Endothelial cell of hepatic sinusoid (primary cell): Measurements from ENCODE around the gene IL1RAPL1.

Experiments
- in situ Hi-C: cut with HindIII; loops from 2 replicates; pipeline ENCODE4 v1.10.0; 2017; ENCODE audit warnings: low sequenced_read_pairs

The IL1RAPL1 gene

DNA sequence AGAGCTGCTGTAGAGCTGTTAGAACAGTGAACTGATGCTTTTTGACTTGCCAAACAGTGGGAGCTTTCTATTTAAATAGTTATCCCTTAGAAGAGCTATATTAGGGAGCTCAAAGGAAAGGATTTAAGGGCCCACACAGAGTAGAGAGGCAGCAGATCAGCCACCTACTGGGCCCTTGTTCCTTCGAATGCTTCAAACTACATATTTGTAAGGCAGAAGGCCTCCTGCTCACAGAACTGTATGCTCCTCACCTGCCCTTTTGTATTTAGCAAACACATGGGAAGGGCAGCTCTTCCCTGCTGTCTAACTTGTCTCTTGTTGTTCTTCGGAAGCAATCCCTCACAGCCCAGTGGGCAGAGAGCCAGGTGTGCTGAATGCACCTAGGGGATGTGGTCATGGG is 38.0 kb downstream of the IL1RAPL1 start:
- in situ Hi-C loops, result no loop called here

DNA sequence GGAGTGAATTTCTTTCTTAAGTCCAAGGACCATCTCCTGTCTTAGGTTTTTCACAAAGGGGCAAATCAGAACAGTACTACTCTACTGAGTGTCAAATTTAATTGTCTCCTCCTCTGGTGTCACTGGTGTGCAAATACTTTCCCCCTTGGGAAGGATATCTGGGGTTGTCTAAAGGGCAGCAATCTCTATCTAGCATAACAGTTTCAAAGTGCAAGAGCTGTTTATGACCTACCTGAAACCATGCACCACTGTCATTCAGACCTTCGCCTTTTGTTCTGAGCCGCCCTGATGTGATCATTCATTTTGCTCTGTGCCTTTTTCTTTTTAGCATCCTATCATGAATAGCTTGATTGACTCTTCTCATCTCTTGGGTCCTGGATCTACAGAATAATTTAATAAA is 39.3 kb downstream of the IL1RAPL1 start:
- in situ Hi-C loops, result no loop called here

DNA sequence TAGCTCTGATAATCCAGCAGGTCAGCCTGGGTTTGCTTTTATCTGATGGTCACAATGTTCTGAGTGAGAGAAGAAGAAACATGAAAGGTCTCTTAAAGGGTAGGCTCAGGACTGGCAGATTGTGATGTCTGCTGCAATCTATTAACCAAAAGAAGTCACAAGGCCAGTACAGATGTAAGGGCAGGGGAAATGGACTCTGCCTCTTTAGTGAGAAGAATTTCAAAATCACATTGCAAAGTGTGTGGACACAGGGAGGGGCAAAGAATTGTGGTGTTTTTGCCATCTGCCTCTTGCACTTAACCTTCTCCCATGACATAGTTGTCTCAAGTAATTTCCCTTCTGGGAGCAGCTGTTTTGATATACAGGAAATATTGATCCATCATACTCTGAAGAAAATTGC is 40.9 kb downstream of the IL1RAPL1 start:
- in situ Hi-C loops, result no loop called here

DNA sequence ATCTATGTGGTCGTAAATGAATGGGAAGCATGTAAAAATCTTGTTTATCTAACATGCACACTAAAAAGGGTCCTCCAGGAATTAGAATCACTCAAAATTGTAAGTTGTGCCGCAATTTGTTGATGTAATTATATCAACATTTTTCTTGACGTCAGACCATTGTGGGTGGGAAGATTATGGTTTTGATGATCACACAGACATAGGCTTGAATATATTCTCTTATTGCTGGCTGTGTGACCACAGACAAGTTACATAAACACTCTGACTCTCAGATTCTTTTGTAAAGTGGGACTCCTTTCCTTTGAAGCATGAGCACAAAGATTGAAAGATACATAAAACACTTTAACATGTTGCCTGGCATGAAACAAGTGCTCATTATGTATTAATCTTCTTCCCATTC is 51.5 kb downstream of the IL1RAPL1 start:
- in situ Hi-C loops, result no loop called here

DNA sequence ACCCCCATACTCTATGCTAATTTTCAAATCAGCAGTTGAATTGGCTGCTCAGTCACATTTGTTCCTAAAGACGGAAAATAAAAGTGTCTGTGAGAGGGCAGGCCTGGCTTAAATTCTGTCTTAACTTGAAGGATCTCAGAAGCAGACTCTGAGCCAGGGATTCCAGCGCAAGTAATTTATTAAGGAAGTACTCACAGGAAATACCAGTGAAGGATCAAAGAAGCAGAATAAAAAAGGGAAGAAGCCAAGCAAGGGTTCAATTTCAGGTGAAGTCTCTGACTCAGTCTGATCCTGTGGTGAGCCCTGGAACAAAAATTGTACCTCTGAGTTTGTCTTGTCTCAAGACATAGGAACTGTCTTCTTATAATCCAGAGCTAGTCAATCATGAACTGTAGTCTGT is 52.2 kb downstream of the IL1RAPL1 start:
- in situ Hi-C loops, result no loop called here

DNA sequence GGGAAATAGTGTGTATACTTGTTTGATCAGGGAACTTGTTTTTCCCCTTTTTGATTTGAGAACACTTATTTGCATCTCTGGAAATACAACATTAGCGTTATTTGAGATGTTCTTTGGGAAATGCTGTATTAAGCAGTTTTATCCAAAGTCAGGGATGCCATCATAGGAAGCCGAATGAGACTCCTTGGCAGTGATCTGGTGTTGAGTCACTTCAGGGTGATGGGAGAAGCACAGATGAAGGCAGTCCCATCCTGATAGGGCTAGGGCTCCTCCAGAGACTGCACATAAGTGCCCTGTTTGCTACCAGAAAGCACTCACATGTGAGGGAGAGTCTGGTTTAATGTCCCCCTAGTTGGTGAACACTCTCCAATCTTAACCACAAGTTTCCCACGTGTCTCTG is 62.3 kb downstream of the IL1RAPL1 start:
- in situ Hi-C loops, result no loop called here

DNA sequence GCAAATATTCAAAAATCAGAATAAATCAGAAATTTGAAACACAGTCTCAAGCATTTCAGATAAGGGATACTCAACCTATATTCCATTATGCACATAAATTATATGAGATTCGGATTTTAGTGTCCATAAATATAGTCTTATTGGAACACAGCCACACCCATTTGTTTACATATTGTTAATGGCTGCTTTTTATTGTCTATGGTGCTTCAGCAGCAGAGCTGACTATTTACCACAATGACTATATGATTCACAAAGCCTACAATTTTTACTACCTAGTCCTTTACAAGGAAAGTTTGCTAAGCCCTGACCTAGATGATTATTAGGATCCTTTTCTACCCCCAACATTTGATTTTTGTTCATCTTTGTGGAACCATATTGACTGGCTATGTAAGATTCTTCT is 63.9 kb downstream of the IL1RAPL1 start:
- in situ Hi-C loops, result no loop called here

DNA sequence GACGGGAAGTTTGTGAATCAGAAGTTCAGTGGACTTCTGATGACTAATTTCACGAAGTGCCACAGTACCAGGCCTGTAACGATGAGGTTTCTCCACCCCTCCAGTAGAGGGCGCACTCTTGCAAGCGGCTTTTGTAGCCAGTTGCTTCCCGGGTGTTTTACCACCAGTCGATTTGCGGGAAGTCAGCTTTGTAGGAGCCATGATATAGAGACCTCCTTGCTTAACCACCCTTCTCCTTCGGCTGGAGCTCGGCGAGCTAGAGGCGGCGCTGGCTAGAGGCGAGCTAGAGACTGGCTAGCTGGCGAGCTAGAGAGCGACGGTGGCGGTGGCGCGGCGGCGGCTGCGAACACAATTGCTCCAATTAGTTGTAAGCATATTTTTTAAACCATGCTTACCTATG is 72.0 kb downstream of the IL1RAPL1 start:
- in situ Hi-C loops, result no loop called here

DNA sequence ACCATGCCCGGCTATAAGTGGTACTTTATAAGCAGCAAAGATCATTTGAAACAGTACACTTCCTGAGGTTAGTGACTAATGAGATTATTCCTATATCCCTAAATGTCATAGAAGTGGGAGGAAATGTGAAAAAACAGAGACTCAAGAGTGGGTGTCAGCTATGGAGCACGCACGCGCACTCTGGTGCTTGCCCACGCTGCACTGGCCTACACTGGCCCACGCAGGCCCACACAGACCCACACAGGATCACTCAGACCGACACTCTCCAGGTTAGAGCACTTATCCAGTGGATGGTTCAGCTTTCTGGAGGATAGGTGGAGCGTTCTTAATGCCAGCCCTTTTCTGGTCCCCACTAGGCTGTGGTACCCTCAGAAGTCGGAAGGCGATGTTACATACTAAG is 78.5 kb downstream of the IL1RAPL1 start:
- in situ Hi-C loops, result no loop called here

DNA sequence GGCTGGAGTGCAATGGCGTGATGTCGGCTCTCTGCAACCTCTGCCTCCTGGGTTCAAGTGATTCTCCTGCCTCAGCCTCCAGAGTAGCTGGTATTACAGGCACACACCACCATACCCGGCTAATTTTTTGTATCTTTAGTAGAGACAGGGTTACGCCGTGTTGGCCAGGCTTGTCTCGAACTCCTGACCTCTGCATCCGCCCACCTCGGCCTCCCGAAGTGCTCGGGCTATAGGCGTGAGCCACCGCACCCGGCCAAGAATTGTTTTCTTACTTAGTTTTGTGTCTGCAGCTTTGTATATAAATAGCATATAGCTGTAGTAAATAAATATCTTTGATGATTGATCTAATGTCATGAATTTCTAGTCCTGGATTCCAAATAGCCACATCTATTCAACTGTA is 81.1 kb downstream of the IL1RAPL1 start:
- in situ Hi-C loops, result no loop called here

DNA sequence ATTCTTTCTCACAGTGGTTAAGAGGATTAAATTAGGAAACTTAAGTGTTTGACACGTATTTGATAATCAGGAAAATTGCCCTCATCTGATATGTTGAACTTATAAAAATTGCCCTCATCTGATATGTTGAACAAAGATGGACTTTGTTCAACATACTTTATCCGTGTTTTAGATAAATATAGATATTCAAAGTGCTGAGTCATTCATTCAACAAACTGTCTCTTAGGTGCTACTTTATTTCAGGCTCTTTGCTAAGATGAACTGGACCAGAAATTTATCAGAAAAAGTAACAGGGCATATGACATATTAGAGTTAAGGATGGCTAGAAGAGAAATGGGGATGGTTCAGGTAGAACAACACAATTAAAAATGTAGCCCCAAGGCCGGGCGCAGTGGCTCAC is 81.7 kb downstream of the IL1RAPL1 start:
- in situ Hi-C loops, result no loop called here

DNA sequence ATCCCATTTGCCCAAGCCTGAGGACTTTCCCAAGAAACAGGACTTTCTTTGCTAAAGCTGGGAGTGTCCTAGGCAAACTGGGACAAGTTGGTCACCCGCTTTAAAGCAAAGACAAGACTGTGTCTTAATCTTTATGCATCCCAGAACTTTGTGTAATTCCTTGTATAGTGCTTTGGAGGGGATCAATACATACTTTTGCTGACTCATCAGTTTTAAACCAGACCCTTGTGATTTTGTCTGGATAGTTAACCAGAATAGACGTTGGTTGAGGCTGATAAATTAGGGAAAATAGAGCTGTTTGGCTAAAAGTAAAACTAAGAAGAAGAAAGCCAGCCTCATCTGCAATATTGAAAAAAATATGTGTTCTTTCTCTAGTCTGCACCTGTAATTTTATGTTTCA is 82.8 kb downstream of the IL1RAPL1 start:
- in situ Hi-C loops, result no loop called here

DNA sequence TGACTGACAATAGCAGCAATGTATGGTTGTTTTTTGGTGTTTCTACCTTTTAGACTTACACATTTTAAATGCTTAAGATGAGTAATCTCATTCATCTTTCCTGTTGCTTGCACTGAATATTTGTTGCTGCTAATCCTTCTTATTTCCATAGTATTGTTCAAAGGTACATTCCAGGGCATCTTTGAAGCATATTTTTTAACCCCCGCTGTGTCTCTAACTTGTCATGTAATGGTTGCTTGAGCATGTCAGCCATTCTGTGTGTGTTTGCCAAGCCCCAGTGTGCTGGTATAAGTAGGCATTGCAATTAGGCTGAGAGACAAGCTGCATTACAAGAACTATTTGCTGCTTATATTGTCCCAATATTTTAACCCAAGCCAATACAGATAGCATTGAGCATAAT is 87.9 kb downstream of the IL1RAPL1 start:
- in situ Hi-C loops, result no loop called here

DNA sequence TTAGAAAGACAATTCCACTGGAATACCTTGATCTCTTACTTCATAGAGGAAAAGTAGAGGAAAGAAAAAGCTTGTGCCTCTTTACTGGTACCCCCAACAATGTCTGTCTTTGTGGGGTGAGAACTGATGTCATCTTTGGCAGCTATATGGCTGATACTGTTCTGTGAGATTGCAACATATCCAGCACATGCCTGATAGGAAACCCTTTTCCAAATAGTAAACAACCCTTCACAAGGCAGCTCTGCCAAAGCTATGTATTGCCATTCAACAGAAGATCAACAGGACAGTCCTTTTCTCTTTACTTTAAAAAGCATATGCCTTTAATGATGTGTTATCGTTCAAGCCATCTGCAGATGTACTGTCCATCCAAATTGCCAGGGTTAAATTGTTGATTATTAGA is 105.9 kb downstream of the IL1RAPL1 start:
- in situ Hi-C loops, result no loop called here

DNA sequence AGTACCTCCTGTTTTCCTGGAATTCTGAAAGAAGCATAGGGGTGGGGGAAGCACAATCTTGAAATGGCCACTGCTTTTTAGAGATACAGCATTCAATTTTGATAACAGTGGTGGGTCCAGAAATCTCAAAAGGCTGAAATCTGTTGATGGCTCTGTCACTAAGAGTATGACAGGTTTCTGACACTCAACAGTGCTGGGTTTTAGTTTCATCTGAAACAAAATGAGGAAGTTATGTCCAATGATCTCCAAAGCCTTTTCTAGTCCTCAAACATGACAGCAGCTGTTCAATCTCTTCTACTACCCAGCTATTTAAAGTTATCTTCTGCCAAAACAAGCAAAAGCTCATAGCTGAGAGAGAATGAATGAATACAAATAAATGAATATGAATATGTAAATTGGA is 110.5 kb downstream of the IL1RAPL1 start:
- in situ Hi-C loops, result no loop called here

DNA sequence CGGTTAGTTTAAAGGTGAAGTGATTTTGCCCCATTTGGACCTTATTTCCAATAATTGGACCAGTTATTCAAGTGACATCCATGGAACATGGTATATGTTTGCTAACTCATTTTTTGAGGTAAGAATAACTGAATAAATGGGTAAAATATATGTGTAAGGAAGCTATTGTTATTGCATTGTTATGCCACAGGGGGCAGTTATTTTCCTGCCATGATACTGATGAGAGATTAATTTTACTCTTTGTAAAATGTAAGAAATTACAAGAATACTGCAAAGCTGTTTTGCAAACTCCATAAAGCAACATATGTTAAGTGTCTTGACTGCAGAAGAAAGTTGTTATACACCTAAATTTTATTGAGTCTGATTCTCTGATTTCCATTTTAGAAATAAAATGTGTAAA is 114.0 kb downstream of the IL1RAPL1 start:
- in situ Hi-C loops, result no loop called here

DNA sequence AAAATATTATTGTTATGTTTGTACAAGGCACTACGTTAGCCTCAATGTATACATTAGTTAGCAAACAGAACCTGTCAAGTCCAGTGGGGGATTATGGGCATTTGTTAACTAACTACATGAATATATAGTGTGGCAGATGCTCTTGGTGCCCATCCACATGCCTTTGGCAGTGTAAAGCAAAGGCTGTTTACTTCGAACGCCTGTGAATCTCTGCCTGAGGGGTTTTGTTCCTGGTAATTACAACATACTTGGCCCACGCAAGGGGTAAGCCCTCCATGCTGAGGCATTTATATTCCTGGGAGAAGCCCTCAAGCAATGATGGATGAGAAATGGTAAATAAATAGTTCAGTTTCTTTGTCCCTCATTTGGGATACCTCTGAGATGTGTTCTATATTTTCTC is 119.7 kb downstream of the IL1RAPL1 start:
- in situ Hi-C loops, result no loop called here

DNA sequence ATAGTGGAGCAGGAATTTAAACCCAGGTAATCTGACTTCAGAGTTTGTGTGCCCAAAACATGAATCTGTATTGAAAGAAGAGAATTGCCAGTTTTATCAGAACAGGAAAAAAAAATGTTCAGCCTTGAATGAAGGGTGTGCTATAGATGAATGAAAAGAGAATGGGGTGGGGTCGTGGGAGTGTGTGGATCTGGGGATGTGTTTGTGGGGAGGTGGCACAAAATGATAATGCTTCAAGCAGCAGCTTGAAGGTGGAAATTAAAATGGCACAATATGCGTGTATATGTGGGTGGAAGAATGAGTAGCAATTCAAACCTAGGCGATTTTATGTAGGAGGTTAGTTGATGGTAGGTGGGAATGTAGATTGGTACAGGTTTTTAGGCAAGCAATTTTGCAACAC is 122.2 kb downstream of the IL1RAPL1 start:
- in situ Hi-C loops, result no loop called here

DNA sequence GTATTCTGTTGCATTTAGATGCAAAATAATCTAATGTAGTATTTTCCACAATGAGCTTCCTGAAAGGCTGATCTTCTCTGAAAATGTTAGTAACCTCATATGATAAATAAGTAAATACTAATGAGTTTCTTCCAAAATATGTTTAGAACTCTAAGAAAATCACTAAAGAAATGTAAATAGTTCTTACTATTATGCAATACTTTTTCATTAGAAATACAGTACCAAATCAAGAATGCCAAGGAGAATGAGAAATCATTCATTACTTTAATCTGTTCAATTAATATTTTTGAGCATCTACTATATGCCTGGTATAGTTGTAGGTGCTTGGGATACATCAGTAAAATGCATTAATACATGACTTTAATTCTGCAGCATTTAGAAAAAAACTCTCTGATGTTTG is 130.6 kb downstream of the IL1RAPL1 start:
- in situ Hi-C loops, result no loop called here

DNA sequence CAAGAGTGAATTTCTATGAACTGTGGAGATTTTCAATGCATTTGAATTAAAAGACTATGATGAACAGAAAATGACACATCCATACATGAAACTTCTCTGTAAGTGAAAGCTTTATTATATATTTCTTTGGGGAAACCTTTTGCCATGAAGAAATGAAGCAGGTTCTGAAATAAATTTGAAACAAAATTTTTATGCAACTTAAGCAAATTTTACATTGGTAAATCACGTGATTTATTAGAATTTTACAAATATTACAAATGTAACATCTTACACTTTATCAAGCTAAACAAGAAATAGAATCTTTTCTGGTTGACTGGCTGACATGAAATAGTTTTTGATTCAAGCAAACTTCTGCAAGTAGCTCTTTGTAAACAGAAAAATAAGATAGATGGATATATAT is 131.2 kb downstream of the IL1RAPL1 start:
- in situ Hi-C loops, result no loop called here

DNA sequence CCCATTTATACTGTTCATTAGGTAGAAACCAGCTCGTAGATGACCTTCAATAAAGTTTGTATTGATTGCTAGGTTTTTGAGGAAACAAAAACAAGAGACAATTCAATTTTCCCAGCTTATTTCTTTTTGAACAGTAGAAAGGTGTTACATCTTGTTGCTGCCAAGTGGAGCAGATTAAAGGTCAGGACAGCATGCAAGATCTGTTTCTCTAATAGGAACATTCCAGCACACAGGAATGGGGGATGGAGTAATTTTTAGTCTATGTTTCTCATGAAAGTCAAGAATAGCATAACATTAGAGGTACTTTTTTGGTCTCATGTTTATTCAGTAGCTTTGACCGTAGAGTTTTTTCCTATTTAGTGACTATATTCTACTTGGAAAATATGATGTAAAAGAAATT is 132.4 kb downstream of the IL1RAPL1 start:
- in situ Hi-C loops, result no loop called here

DNA sequence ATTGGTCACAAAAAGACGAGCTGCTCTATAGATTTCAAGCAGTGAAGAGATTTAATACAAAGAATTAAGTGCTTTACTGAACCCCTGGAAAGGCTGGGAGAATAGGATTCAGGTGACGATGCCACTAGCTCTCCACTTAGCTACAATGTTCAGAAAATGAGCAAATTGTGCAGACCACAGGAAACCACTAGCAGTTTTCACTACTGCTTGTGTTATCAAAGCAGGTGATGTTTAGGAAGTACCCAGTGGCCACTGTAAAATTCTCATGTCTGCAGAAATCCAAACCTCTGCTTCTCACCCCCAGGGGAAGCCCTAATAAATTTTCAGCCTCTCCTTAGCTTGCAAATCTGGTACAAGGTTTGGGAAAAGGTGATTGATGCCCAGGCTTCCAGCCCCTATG is 165.1 kb downstream of the IL1RAPL1 start:
- in situ Hi-C loops, result no loop called here

DNA sequence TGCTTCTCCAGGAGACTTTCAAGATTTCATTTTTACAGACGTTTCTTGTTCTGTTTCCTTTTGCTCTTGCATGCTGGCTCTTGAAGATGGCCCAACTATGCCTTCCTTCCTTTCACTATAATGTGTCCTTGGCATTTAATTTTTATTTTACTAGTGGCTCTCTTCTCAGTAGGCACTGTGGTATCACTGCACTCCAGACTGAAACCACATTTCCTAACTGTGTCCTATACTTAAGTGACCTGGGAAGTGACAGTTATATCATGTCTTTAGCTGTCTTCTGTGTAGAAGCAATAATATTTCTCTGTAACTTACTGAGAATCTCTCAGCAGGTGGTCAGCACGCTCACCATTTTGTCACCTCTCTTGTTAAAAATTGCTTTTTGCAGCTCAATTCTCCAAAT is 168.9 kb downstream of the IL1RAPL1 start:
- in situ Hi-C loops, result no loop called here

DNA sequence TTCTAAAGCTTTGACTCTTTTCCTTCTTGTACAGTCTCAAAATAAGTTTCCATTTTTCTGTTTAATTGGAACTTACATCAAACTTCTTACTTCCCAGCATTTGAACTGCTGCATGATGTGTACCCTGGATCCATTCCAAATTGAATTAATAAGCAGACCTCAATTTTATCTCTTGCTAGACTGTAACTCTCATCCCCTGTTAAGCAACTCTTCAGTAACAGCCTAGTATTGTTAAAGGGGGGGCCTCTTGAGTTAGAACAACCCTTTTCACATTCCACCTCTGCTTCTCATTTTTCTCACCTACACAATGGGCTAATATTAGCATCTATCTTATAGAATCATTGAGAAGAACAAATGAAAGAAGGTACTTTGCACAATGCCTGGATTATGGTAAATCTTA is 169.4 kb downstream of the IL1RAPL1 start:
- in situ Hi-C loops, result no loop called here
